ENCODE data around the gene KREMEN2. TPM values are rescaled to one million over a fixed set of nuclear protein-coding genes. Genes with fewer than 3 reads are reported as not detected.

The KREMEN2 gene
- total RNA-seq, 3 donors from 2014 or later, result 0.22 to 1.7 (median 1.3) TPM

GRCh38 chr16:3000540-3000939 is 36.5 kb downstream of the KREMEN2 start:
- no peak for DNase-seq
- intact Hi-C loops (cut with DNase I, micrococcal nuclease), result no loop called here
- Histone ChIP-seq H3K4me1 (ENCODE audit: low read depth) (peaks cover 10% of the 10 kb centered on the region), H3K36me3 (ENCODE audit: low read depth) (no peaks in the 10 kb centered on the region), H3K9me3 (no peaks in the 10 kb centered on the region), H3K4me3 (no peak overlapping the region)
- TF ChIP-seq CTCF (IDR thresholded peaks at IDR 0.05), result no peak
- ATAC-seq, result no peak

GRCh38 chr16:3001316-3001715 is 37.2 kb downstream of the KREMEN2 start:
- H3K9me3 ChIP-seq, result no peaks in the 10 kb centered on the region
- peaks cover 17% of the 10 kb centered on the region for H3K4me1 ChIP-seq (ENCODE audit: low read depth)
- no peaks in the 10 kb centered on the region for H3K36me3 ChIP-seq (ENCODE audit: low read depth)
- DNase-seq (no peak), ATAC-seq (no peak)
- no peak overlapping the region for H3K4me3 ChIP-seq
- intact Hi-C loops (cut with DNase I, micrococcal nuclease), result no loop called here
- no peak for TF ChIP-seq CTCF (IDR thresholded peaks at IDR 0.05)

DNA sequence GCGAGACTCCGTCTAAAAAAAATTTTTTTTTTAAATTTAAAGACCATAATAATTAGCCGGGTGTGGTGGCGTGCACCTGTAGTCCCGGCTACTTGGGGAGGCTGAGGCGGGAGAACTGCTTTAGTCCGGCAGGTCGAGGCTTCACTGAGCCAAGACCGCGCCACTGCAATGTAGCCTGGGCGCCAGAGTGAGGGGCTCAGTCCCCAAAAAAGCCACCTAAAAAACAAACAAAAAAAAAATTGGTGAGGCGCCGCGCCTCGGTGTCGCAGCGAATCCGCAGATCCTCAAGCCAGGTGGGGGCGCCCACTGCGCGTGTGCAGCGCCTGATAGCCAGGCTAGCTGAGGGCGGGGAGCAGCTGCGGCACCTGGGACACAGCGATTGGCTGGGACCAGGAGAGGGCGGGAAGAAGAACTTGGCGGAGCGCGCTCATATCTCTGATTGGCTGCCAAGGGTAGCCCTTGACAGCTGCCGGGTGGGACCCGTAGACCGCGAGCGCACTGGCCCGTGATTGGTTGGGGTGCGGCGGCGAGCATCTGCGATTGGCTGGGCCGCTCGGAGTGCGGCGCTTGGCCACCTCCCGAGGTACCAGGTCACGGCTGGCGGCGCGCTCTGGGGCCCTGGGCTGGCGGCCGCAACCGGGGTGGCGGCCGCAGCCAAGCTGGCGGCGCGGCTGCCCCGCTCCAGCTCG is 39.7 kb downstream of the KREMEN2 start:
- TF ChIP-seq CTCF (IDR thresholded peaks at IDR 0.05), result peak; percentile 35
- Histone ChIP-seq H3K4me3 (no peak overlapping the region), H3K36me3 (ENCODE audit: low read depth) (no peaks in the 10 kb centered on the region), H3K4me1 (ENCODE audit: low read depth) (peaks cover 38% of the 10 kb centered on the region), H3K9me3 (no peaks in the 10 kb centered on the region)
- peak; percentile 86 for ATAC-seq
- intact Hi-C loops (cut with DNase I, micrococcal nuclease), result no loop called here
- peak; percentile 96 to 98 (median 98) for DNase-seq

DNA sequence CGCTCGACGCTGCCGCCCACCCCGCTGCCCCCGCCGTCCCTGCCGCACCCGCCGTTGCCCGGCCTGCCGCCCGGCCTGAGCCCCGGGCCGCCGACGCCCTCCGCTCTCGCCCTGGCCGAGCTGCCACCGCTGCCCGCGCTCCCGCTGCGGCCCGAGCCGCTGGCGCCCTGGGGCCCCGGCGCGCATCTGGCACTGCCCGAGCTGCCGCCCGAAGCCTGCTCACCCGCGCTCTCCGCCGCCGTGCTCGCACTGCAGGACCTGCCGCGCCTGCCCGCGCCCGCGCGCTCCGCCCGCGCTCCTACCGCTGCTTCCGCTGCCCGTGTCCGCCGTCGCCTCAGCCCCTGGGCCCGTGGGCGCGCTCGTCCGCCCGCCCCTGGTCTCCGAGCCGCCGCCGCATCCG is 40.2 kb downstream of the KREMEN2 start:
- Histone ChIP-seq H3K9me3 (no peaks in the 10 kb centered on the region), H3K4me3 (no peak overlapping the region), H3K4me1 (ENCODE audit: low read depth) (peaks cover 38% of the 10 kb centered on the region), H3K36me3 (ENCODE audit: low read depth) (no peaks in the 10 kb centered on the region)
- no peak for ATAC-seq
- DNase-seq, result no peak
- TF ChIP-seq CTCF (IDR thresholded peaks at IDR 0.05), result no peak
- intact Hi-C loops (cut with DNase I, micrococcal nuclease), result no loop called here

DNA sequence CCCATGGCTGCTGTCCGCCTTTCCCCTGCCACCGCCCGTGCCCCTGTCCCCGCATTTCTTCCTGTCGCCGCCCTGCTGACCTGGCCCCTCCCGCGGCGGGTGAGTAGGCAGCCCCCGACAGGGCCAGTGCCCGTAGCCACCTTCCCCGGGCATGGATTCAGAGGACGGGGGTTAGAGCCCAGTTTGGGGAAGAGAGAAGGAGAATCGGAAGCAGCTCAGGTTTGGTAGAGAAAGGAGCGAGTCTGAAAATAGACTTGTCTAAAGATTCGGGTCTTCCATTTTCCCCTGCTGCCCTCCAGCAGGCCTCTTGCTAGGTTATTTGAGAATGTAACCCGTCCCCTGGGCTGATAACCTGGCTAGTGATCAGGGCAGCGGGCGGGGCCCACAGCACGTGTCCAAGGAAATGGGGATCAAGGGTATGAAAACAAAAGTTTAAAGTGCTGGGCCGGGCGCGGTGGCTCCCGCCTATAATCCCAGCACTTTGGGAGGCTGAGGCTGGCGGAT is 40.8 kb downstream of the KREMEN2 start:
- Histone ChIP-seq H3K4me1 (ENCODE audit: low read depth) (peaks cover 38% of the 10 kb centered on the region), H3K4me3 (no peak overlapping the region), H3K9me3 (no peaks in the 10 kb centered on the region), H3K36me3 (ENCODE audit: low read depth) (no peaks in the 10 kb centered on the region)
- ATAC-seq (no peak), DNase-seq (peak; percentile 80 to 82 (median 81))
- intact Hi-C loops (cut with DNase I, micrococcal nuclease), result no loop called here
- no peak for TF ChIP-seq CTCF (IDR thresholded peaks at IDR 0.05)
